NCI-H1048 (cell line): ENCODE results near the gene CLDN9.

Source experiments
- DNase-seq: peaks from one replicate; lab custom pipeline; 2025; lab: John Stamatoyannopoulos, UW

The CLDN9 gene

GRCh38 chr16:3019594-3020246 is 7.0 kb downstream of the CLDN9 start:
- DNase-seq = no peak

- no peak for DNase-seq
These were observed 7.5 kb downstream of the CLDN9 start, which contains the start of gene TNFRSF12A for GRCh38 chr16:3020247-3020603. Gene TNFRSF12A, plus strand, starts transcription at chr16:3020368. Its CDS starts 30 bp downstream, at chr16:3020398.

- DNase-seq = no peak
These were observed 8.1 kb downstream of the CLDN9 start for GRCh38 chr16:3020604-3021448.

- DNase-seq = no peak
These were observed 8.9 kb downstream of the CLDN9 start for GRCh38 chr16:3021449-3022207.

- DNase-seq = no peak
These were observed 9.5 kb downstream of the CLDN9 start for GRCh38 chr16:3022208-3022683.

GRCh38 chr16:3022684-3023414 is 10.1 kb downstream of the CLDN9 start:
- no peak for DNase-seq

GRCh38 chr16:3023415-3023668 is 10.6 kb downstream of the CLDN9 start:
- no peak for DNase-seq

GRCh38 chr16:3023669-3024478 is 11.2 kb downstream of the CLDN9 start, which contains the start of the genes HCFC1R1 and THOC6:
Gene HCFC1R1, minus strand, starts transcription at chr16:3023942. Its CDS starts 1 bp downstream, at chr16:3023941.
Gene THOC6, plus strand, starts transcription at chr16:3024035. Its CDS starts 292 bp downstream, at chr16:3024327.
- DNase-seq = peak; percentile 69

- no peak for DNase-seq
These were observed 12.6 kb downstream of the CLDN9 start for GRCh38 chr16:3025032-3026002.

- no peak for DNase-seq
These were observed 13.3 kb downstream of the CLDN9 start for GRCh38 chr16:3026003-3026378.

GRCh38 chr16:3026609-3027488 is 14.1 kb downstream of the CLDN9 start:
- no peak for DNase-seq

- DNase-seq = no peak
These were observed 14.7 kb downstream of the CLDN9 start for GRCh38 chr16:3027489-3027795.

GRCh38 chr16:3027983-3028715 is 15.4 kb downstream of the CLDN9 start:
- peak; percentile 0 for DNase-seq

- no peak for DNase-seq
These were observed 16.1 kb downstream of the CLDN9 start for GRCh38 chr16:3028716-3029319.

- no peak for DNase-seq
These were observed 16.9 kb downstream of the CLDN9 start for GRCh38 chr16:3029491-3030221.

GRCh38 chr16:3030222-3031212 is 17.8 kb downstream of the CLDN9 start:
- DNase-seq = no peak
